H1 (cell line): ENCODE measurements around the gene CCL15. TPM values are rescaled to one million over a fixed set of nuclear protein-coding genes. Genes with fewer than 3 reads are reported as not detected.

Experiments used
- BRCA1 ChIP-seq: IDR thresholded peaks from 2 replicates; pipeline ENCODE4 v1.6.1; 2012; ENCODE audit warnings: low read depth, low read length, improper control_type of control experiment
- CREB1 ChIP-seq: IDR thresholded peaks from 2 replicates; pipeline ENCODE4 v1.6.1; 2012; ENCODE audit warnings: inconsistent platforms
- EGR1 ChIP-seq: IDR thresholded peaks from 2 replicates; pipeline ENCODE4 v1.6.1; 2011; ENCODE audit warnings: low read depth, low read length, borderline replicate concordance
- GTF2F1 ChIP-seq: IDR thresholded peaks from 2 replicates; pipeline ENCODE4 v1.6.1; 2012; ENCODE audit warnings: low read depth, low read length, improper control_type of control experiment, borderline replicate concordance
- HDAC6 ChIP-seq: IDR thresholded peaks from one replicate; pipeline ENCODE4 v1.7.1; 2012; ENCODE audit warnings: low read depth, mild to moderate bottlenecking, inconsistent platforms, low read length, moderate library complexity
- NANOG ChIP-seq: IDR thresholded peaks from 2 replicates; pipeline ENCODE4 v1.6.1; 2011; ENCODE audit warnings: low read length, low read depth, mild to moderate bottlenecking, inconsistent platforms; ENCODE audit not compliant: insufficient read depth, poor library complexity, severe bottlenecking
- POLR2A ChIP-seq, 2 experiments: IDR thresholded peaks; 1 replicate in 1 of 2; 2 replicates in 1 of 2; pipeline ENCODE4 v1.6.1; 2011; ENCODE audit warnings: low read depth in 2 of 2, low read length in 2 of 2, mild to moderate bottlenecking in 2 of 2; ENCODE audit errors: control extremely low read depth in 1 of 2
- SP4 ChIP-seq: IDR thresholded peaks from 2 replicates; pipeline ENCODE4 v1.6.1; 2012; ENCODE audit warnings: low read length, inconsistent platforms
- TAF1 ChIP-seq: IDR thresholded peaks from 2 replicates; pipeline ENCODE4 v1.6.1; 2011; ENCODE audit warnings: mild to moderate bottlenecking, low read depth, low read length
- polyA plus RNA-seq, 7 experiments: library from polyadenylated mRNA; depleted of rRNA in 3 of 7; stranded (reverse) in 5 of 7; unstranded in 2 of 7; fragments of >200 nt in 5 of 7; fragments of 200-250 nt in 2 of 7; gene quantifications; 1 replicate in 5 of 7; 2 replicates in 1 of 7; 4 replicates in 1 of 7; pipeline versions ENCODE4 v1.2.1 to v1.2.3, GENCODE V29; 2011 to 2013; ENCODE audit warnings: missing spikeins in 2 of 7, mixed read lengths in 2 of 7
- total RNA-seq: library from RNA; stranded (reverse); fragmentation: NEBNext Ultra II Directional; extraction: Animal tissue kit (Norgen Biotek cat#: 25700); gene quantifications from 2 replicates; pipeline ENCODE4 v1.2.1, GENCODE V29; 2021
- TF ChIP-seq, protein P1 (sequence below): fragments of 300-600 bp; sonication (generic); IDR thresholded peaks from 2 replicates; pipeline ENCODE4 v1.7.1; 2012; ENCODE audit warnings: low read length, moderate library complexity, mild to moderate bottlenecking, inconsistent platforms; ENCODE audit not compliant: insufficient replicate concordance
- TF ChIP-seq, protein P2 (sequence below), 3 experiments: IDR thresholded peaks; 1 replicate in 2 of 3; 2 replicates in 1 of 3; pipeline versions ENCODE4 v1.5.1 to v1.6.1; 2011; ENCODE audit warnings: low read length in 3 of 3, mild to moderate bottlenecking in 3 of 3, inconsistent platforms in 2 of 3, low read depth in 1 of 3, moderate library complexity in 1 of 3; ENCODE audit not compliant: insufficient read depth in 1 of 3; ENCODE audit errors: control extremely low read depth in 1 of 3

Gene CCL15
- total and polyA plus RNA-seq, 2 of the 8 experiments (the other 6 are each of a cell fraction or from before 2014, with no cell fraction given) = not detected

DNA sequence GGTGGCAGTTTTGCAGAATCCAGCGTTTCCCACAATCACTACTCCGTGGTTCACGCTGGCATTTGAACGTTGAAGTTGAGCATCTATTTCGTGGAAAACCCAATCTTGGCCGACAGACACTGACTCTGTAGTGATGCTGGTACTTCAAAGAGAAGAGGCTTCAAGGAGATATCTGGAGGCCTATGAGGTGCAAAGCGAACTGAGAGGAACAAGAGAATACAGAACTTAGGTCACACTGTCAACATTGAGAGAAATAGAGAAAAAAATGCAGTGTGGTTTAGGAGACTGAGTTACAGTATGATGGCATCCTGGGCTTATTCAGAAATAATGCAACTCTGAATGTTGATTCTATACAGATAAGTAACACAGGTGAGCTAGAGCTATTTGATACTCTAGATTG, 36.1 kb downstream of the CCL15 start (continued):
- TF ChIP-seq, protein P1, sequence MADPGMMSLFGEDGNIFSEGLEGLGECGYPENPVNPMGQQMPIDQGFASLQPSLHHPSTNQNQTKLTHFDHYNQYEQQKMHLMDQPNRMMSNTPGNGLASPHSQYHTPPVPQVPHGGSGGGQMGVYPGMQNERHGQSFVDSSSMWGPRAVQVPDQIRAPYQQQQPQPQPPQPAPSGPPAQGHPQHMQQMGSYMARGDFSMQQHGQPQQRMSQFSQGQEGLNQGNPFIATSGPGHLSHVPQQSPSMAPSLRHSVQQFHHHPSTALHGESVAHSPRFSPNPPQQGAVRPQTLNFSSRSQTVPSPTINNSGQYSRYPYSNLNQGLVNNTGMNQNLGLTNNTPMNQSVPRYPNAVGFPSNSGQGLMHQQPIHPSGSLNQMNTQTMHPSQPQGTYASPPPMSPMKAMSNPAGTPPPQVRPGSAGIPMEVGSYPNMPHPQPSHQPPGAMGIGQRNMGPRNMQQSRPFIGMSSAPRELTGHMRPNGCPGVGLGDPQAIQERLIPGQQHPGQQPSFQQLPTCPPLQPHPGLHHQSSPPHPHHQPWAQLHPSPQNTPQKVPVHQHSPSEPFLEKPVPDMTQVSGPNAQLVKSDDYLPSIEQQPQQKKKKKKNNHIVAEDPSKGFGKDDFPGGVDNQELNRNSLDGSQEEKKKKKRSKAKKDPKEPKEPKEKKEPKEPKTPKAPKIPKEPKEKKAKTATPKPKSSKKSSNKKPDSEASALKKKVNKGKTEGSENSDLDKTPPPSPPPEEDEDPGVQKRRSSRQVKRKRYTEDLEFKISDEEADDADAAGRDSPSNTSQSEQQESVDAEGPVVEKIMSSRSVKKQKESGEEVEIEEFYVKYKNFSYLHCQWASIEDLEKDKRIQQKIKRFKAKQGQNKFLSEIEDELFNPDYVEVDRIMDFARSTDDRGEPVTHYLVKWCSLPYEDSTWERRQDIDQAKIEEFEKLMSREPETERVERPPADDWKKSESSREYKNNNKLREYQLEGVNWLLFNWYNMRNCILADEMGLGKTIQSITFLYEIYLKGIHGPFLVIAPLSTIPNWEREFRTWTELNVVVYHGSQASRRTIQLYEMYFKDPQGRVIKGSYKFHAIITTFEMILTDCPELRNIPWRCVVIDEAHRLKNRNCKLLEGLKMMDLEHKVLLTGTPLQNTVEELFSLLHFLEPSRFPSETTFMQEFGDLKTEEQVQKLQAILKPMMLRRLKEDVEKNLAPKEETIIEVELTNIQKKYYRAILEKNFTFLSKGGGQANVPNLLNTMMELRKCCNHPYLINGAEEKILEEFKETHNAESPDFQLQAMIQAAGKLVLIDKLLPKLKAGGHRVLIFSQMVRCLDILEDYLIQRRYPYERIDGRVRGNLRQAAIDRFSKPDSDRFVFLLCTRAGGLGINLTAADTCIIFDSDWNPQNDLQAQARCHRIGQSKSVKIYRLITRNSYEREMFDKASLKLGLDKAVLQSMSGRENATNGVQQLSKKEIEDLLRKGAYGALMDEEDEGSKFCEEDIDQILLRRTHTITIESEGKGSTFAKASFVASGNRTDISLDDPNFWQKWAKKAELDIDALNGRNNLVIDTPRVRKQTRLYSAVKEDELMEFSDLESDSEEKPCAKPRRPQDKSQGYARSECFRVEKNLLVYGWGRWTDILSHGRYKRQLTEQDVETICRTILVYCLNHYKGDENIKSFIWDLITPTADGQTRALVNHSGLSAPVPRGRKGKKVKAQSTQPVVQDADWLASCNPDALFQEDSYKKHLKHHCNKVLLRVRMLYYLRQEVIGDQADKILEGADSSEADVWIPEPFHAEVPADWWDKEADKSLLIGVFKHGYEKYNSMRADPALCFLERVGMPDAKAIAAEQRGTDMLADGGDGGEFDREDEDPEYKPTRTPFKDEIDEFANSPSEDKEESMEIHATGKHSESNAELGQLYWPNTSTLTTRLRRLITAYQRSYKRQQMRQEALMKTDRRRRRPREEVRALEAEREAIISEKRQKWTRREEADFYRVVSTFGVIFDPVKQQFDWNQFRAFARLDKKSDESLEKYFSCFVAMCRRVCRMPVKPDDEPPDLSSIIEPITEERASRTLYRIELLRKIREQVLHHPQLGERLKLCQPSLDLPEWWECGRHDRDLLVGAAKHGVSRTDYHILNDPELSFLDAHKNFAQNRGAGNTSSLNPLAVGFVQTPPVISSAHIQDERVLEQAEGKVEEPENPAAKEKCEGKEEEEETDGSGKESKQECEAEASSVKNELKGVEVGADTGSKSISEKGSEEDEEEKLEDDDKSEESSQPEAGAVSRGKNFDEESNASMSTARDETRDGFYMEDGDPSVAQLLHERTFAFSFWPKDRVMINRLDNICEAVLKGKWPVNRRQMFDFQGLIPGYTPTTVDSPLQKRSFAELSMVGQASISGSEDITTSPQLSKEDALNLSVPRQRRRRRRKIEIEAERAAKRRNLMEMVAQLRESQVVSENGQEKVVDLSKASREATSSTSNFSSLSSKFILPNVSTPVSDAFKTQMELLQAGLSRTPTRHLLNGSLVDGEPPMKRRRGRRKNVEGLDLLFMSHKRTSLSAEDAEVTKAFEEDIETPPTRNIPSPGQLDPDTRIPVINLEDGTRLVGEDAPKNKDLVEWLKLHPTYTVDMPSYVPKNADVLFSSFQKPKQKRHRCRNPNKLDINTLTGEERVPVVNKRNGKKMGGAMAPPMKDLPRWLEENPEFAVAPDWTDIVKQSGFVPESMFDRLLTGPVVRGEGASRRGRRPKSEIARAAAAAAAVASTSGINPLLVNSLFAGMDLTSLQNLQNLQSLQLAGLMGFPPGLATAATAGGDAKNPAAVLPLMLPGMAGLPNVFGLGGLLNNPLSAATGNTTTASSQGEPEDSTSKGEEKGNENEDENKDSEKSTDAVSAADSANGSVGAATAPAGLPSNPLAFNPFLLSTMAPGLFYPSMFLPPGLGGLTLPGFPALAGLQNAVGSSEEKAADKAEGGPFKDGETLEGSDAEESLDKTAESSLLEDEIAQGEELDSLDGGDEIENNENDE = no peak
- no peak for TF ChIP-seq GTF2F1
- TF ChIP-seq SP4 = no peak
- TF ChIP-seq, protein P2, sequence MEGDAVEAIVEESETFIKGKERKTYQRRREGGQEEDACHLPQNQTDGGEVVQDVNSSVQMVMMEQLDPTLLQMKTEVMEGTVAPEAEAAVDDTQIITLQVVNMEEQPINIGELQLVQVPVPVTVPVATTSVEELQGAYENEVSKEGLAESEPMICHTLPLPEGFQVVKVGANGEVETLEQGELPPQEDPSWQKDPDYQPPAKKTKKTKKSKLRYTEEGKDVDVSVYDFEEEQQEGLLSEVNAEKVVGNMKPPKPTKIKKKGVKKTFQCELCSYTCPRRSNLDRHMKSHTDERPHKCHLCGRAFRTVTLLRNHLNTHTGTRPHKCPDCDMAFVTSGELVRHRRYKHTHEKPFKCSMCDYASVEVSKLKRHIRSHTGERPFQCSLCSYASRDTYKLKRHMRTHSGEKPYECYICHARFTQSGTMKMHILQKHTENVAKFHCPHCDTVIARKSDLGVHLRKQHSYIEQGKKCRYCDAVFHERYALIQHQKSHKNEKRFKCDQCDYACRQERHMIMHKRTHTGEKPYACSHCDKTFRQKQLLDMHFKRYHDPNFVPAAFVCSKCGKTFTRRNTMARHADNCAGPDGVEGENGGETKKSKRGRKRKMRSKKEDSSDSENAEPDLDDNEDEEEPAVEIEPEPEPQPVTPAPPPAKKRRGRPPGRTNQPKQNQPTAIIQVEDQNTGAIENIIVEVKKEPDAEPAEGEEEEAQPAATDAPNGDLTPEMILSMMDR (IDR thresholded peaks at IDR 0.05; ENCODE audit: control extremely low read depth in 1 of 3, insufficient read depth in 1 of 3, low read depth in 1 of 3, low read length in 3 of 3) = no peak
- TF ChIP-seq CREB1 = no peak
- no peak for TF ChIP-seq BRCA1
- TF ChIP-seq TAF1 = no peak
- no peak for TF ChIP-seq NANOG
- TF ChIP-seq POLR2A (IDR thresholded peaks at IDR 0.05; ENCODE audit: control extremely low read depth in 1 of 2, low read depth in 2 of 2, low read length in 2 of 2) = no peak
- TF ChIP-seq EGR1 = no peak
- no peak for TF ChIP-seq HDAC6
